Fibroblast of pulmonary artery (primary cell): ENCODE data around the gene CABP4.

Experiments used
- DNase-seq: peaks from one replicate; pipeline ENCODE4 v3.0.0-alpha.2; 2010; ENCODE audit warnings: low read depth
- H3K4me3 ChIP-seq: replicated peaks from 2 replicates; pipeline ENCODE4 v1.5.1; 2011; ENCODE audit warnings: low read depth, mild to moderate bottlenecking, control low read depth, low read length, moderate library complexity
- CTCF ChIP-seq: IDR thresholded peaks from 2 replicates; pipeline ENCODE4 v1.5.1; 2011; ENCODE audit warnings: mild to moderate bottlenecking, control low read depth, low read length, inconsistent platforms; ENCODE audit errors: missing control alignments

CABP4 gene

GRCh38 chr11:67441731-67442351 lies 13.3 kb upstream of the CABP4 start:
- no peak for DNase-seq
- TF ChIP-seq CTCF: no peak
- H3K4me3 ChIP-seq: no peak overlapping the region

- H3K4me3 ChIP-seq: peak overlapping the region; percentile 84
- no peak for DNase-seq
- no peak for TF ChIP-seq CTCF
These were observed 12.4 kb upstream of the CABP4 start for GRCh38 chr11:67442504-67443404.

GRCh38 chr11:67445515-67445914 lies 9.6 kb upstream of the CABP4 start:
- DNase-seq: no peak
- no peak overlapping the region for H3K4me3 ChIP-seq
- TF ChIP-seq CTCF: no peak

GRCh38 chr11:67448220-67448609 lies 6.9 kb upstream of the CABP4 start:
- no peak for TF ChIP-seq CTCF
- DNase-seq: no peak
- H3K4me3 ChIP-seq: no peak overlapping the region

- H3K4me3 ChIP-seq: no peak overlapping the region
- TF ChIP-seq CTCF: no peak
- no peak for DNase-seq
These were observed 5.9 kb upstream of the CABP4 start for GRCh38 chr11:67449116-67449844.

- no peak for TF ChIP-seq CTCF
- H3K4me3 ChIP-seq: no peak overlapping the region
- DNase-seq: no peak
These were observed 4.1 kb upstream of the CABP4 start for GRCh38 chr11:67450796-67451657.
